Activated CD4-positive, alpha-beta T cell treated with anti-CD3 and anti-CD28 coated beads, Interleukin-2, amount 50 U/mL, for 48 hours (primary cell): ENCODE measurements around the gene S1PR5.
"Not testable (repeated sequence)": the region's sequence is repeated elsewhere in the genome, so short reads cannot be mapped to it uniquely, and the experiment has no call there.

Source experiments
- DNase-seq, 2 experiments: peaks; one replicate each; pipeline ENCODE4 v3.0.0-alpha.2; 2020

S1PR5 gene

GRCh38 chr19:10517361-10517759 lies at the start of gene S1PR5:
Gene S1PR5, minus strand, starts transcription at chr19:10517447. Its CDS starts 2,436 bp downstream, at chr19:10515011.
- no peak for DNase-seq

GRCh38 chr19:10566658-10567410 lies 49.6 kb upstream of the S1PR5 start:
- DNase-seq: peak; percentile 56 to 62

GRCh38 chr19:10566408-10566657 lies 49.1 kb upstream of the S1PR5 start:
- DNase-seq: no peak

- peak; percentile 99 for DNase-seq
Measured at GRCh38 chr19:10565567-10566407, 48.5 kb upstream of the S1PR5 start, which contains the start of gene KRI1. Gene KRI1, minus strand, starts transcription at chr19:10566010. Its CDS starts 11 bp downstream, at chr19:10565999.

- peak; percentile 60 to 69 for DNase-seq
Measured at GRCh38 chr19:10565028-10565566, 47.9 kb upstream of the S1PR5 start.

- no peak for DNase-seq
Measured at GRCh38 chr19:10562609-10563008, 45.4 kb upstream of the S1PR5 start.

GRCh38 chr19:10560154-10560553 lies 42.9 kb upstream of the S1PR5 start:
- DNase-seq: no peak

GRCh38 chr19:10557603-10558197 lies 40.5 kb upstream of the S1PR5 start:
- no peak for DNase-seq

GRCh38 chr19:10555610-10555973 lies 38.3 kb upstream of the S1PR5 start:
- DNase-seq: no peak

- peak in 1 of 2 experiments; percentile 26 for DNase-seq
Measured at GRCh38 chr19:10554760-10555609, 37.7 kb upstream of the S1PR5 start.

- DNase-seq: peak in 1 of 2 experiments; percentile 48
Measured at GRCh38 chr19:10553943-10554381, 36.7 kb upstream of the S1PR5 start.

GRCh38 chr19:10553087-10553667 lies 35.9 kb upstream of the S1PR5 start:
- no peak for DNase-seq

- peak in 1 of 2 experiments; percentile 51 for DNase-seq
Measured at GRCh38 chr19:10552510-10553053, 35.3 kb upstream of the S1PR5 start.

GRCh38 chr19:10551698-10552301 lies 34.6 kb upstream of the S1PR5 start:
- peak in 1 of 2 experiments; percentile 61 for DNase-seq

- not testable (repeated sequence) for DNase-seq
Measured at GRCh38 chr19:10551006-10551405, 33.8 kb upstream of the S1PR5 start.

- DNase-seq: no peak
Measured at GRCh38 chr19:10550336-10550735, 33.1 kb upstream of the S1PR5 start.

GRCh38 chr19:10549733-10550132 lies 32.5 kb upstream of the S1PR5 start:
- no peak for DNase-seq

- DNase-seq: no peak
Measured at GRCh38 chr19:10548746-10549276, 31.6 kb upstream of the S1PR5 start.

GRCh38 chr19:10546817-10547216 lies 29.6 kb upstream of the S1PR5 start:
- no peak for DNase-seq

- DNase-seq: peak in 1 of 2 experiments; percentile 21
Measured at GRCh38 chr19:10544753-10545251, 27.6 kb upstream of the S1PR5 start.
